Stimulated activated naive CD8-positive, alpha-beta T cell treated with anti-CD3 and anti-CD28 coated beads, Interleukin-15, Interleukin-2, amounts not matched to agents 100 ng/mL and 50 ng/mL, for 24 hours (primary cell): ENCODE measurements around the gene SNED1.

Experiments used
- H3K27ac Mint-ChIP-seq: one replicate; pipeline ENCODE4 v1.8.0; 2021; ENCODE audit warnings: mild to moderate bottlenecking, mixed read lengths
- H3K27me3 Mint-ChIP-seq: one replicate; pipeline ENCODE4 v1.8.0; 2021; ENCODE audit warnings: mixed read lengths
- H3K36me3 Mint-ChIP-seq: one replicate; pipeline ENCODE4 v1.8.0; 2021; ENCODE audit warnings: low read depth, mixed read lengths
- H3K4me1 Mint-ChIP-seq: one replicate; pipeline ENCODE4 v1.8.0; 2021; ENCODE audit warnings: low read depth, mixed read lengths
- H3K4me3 Mint-ChIP-seq: one replicate; pipeline ENCODE4 v1.8.0; 2021; ENCODE audit warnings: mild to moderate bottlenecking, mixed read lengths
- H3K9me3 Mint-ChIP-seq: one replicate; pipeline ENCODE4 v1.8.0; 2021; ENCODE audit warnings: mixed read lengths

The SNED1 gene

GRCh38 chr2:241011296-241011600 lies 12.8 kb downstream of the SNED1 start:
- Mint-ChIP-seq H3K36me3 (no peaks in the 10 kb centered on the region), H3K27me3 (no peaks in the 10 kb centered on the region), H3K4me3 (no peak overlapping the region), H3K4me1 (peaks cover 36% of the 10 kb centered on the region), H3K27ac (no peak overlapping the region), H3K9me3 (peaks cover under 1% of the 10 kb centered on the region)

GRCh38 chr2:241011751-241012510 lies 13.5 kb downstream of the SNED1 start:
- H3K27me3 Mint-ChIP-seq, result no peaks in the 10 kb centered on the region
- H3K4me3 Mint-ChIP-seq, result no peak overlapping the region
- H3K27ac Mint-ChIP-seq, result no peak overlapping the region
- no peaks in the 10 kb centered on the region for H3K9me3 Mint-ChIP-seq
- no peaks in the 10 kb centered on the region for H3K36me3 Mint-ChIP-seq
- peaks cover 29% of the 10 kb centered on the region for H3K4me1 Mint-ChIP-seq

- Mint-ChIP-seq H3K27ac (no peak overlapping the region), H3K4me3 (no peak overlapping the region), H3K9me3 (no peaks in the 10 kb centered on the region), H3K27me3 (no peaks in the 10 kb centered on the region), H3K4me1 (peaks cover 24% of the 10 kb centered on the region), H3K36me3 (no peaks in the 10 kb centered on the region)
Measured at GRCh38 chr2:241014224-241014623, 15.8 kb downstream of the SNED1 start.

- H3K4me3 Mint-ChIP-seq, result no peak overlapping the region
- H3K27me3 Mint-ChIP-seq, result no peaks in the 10 kb centered on the region
- H3K9me3 Mint-ChIP-seq, result no peaks in the 10 kb centered on the region
- peaks cover 19% of the 10 kb centered on the region for H3K4me1 Mint-ChIP-seq
- H3K36me3 Mint-ChIP-seq, result no peaks in the 10 kb centered on the region
- H3K27ac Mint-ChIP-seq, result no peak overlapping the region
Measured at GRCh38 chr2:241014764-241015163, 16.3 kb downstream of the SNED1 start.

GRCh38 chr2:241015439-241015838 lies 17.0 kb downstream of the SNED1 start:
- Mint-ChIP-seq H3K36me3 (no peaks in the 10 kb centered on the region), H3K9me3 (no peaks in the 10 kb centered on the region), H3K27ac (no peak overlapping the region), H3K27me3 (no peaks in the 10 kb centered on the region), H3K4me3 (no peak overlapping the region), H3K4me1 (peaks cover 12% of the 10 kb centered on the region)

- H3K4me1 Mint-ChIP-seq, result peaks cover 7% of the 10 kb centered on the region
- no peaks in the 10 kb centered on the region for H3K27me3 Mint-ChIP-seq
- H3K9me3 Mint-ChIP-seq, result peaks cover 3% of the 10 kb centered on the region
- no peak overlapping the region for H3K4me3 Mint-ChIP-seq
- no peaks in the 10 kb centered on the region for H3K36me3 Mint-ChIP-seq
- H3K27ac Mint-ChIP-seq, result no peak overlapping the region
Measured at GRCh38 chr2:241017228-241017940, 19.0 kb downstream of the SNED1 start.

GRCh38 chr2:241018051-241018891 lies 19.9 kb downstream of the SNED1 start:
- Mint-ChIP-seq H3K9me3 (peaks cover 4% of the 10 kb centered on the region), H3K4me3 (no peak overlapping the region), H3K27me3 (no peaks in the 10 kb centered on the region), H3K36me3 (no peaks in the 10 kb centered on the region), H3K27ac (no peak overlapping the region), H3K4me1 (peaks cover 4% of the 10 kb centered on the region)

- H3K4me3 Mint-ChIP-seq, result no peak overlapping the region
- peaks cover 4% of the 10 kb centered on the region for H3K9me3 Mint-ChIP-seq
- H3K36me3 Mint-ChIP-seq, result no peaks in the 10 kb centered on the region
- peaks cover 4% of the 10 kb centered on the region for H3K4me1 Mint-ChIP-seq
- no peak overlapping the region for H3K27ac Mint-ChIP-seq
- H3K27me3 Mint-ChIP-seq, result no peaks in the 10 kb centered on the region
Measured at GRCh38 chr2:241019441-241020139, 21.2 kb downstream of the SNED1 start.

GRCh38 chr2:241020201-241020600 lies 21.8 kb downstream of the SNED1 start:
- Mint-ChIP-seq H3K27me3 (no peaks in the 10 kb centered on the region), H3K4me3 (no peak overlapping the region), H3K36me3 (no peaks in the 10 kb centered on the region), H3K4me1 (peaks cover 4% of the 10 kb centered on the region), H3K27ac (no peak overlapping the region), H3K9me3 (peaks cover 4% of the 10 kb centered on the region)

GRCh38 chr2:241020629-241021190 lies 22.3 kb downstream of the SNED1 start:
- peaks cover 4% of the 10 kb centered on the region for H3K4me1 Mint-ChIP-seq
- no peak overlapping the region for H3K4me3 Mint-ChIP-seq
- peaks cover 5% of the 10 kb centered on the region for H3K36me3 Mint-ChIP-seq
- no peaks in the 10 kb centered on the region for H3K27me3 Mint-ChIP-seq
- no peak overlapping the region for H3K27ac Mint-ChIP-seq
- H3K9me3 Mint-ChIP-seq, result peaks cover 9% of the 10 kb centered on the region

- Mint-ChIP-seq H3K4me1 (no peaks in the 10 kb centered on the region), H3K27ac (no peak overlapping the region), H3K9me3 (peaks cover 18% of the 10 kb centered on the region), H3K36me3 (peaks cover 20% of the 10 kb centered on the region), H3K4me3 (no peak overlapping the region), H3K27me3 (no peaks in the 10 kb centered on the region)
Measured at GRCh38 chr2:241025639-241026038, 27.2 kb downstream of the SNED1 start.

- Mint-ChIP-seq H3K4me1 (no peaks in the 10 kb centered on the region), H3K9me3 (peaks cover 14% of the 10 kb centered on the region), H3K36me3 (peaks cover 20% of the 10 kb centered on the region), H3K27ac (no peak overlapping the region), H3K27me3 (no peaks in the 10 kb centered on the region), H3K4me3 (no peak overlapping the region)
Measured at GRCh38 chr2:241029599-241030332, 31.3 kb downstream of the SNED1 start.

GRCh38 chr2:241030333-241030680 lies 31.9 kb downstream of the SNED1 start:
- Mint-ChIP-seq H3K27me3 (no peaks in the 10 kb centered on the region), H3K27ac (no peak overlapping the region), H3K4me1 (no peaks in the 10 kb centered on the region), H3K9me3 (peaks cover 13% of the 10 kb centered on the region), H3K4me3 (no peak overlapping the region), H3K36me3 (peaks cover 20% of the 10 kb centered on the region)

GRCh38 chr2:241030883-241031282 lies 32.5 kb downstream of the SNED1 start:
- peaks cover 14% of the 10 kb centered on the region for H3K36me3 Mint-ChIP-seq
- no peaks in the 10 kb centered on the region for H3K27me3 Mint-ChIP-seq
- peaks cover 9% of the 10 kb centered on the region for H3K9me3 Mint-ChIP-seq
- H3K4me1 Mint-ChIP-seq, result no peaks in the 10 kb centered on the region
- H3K27ac Mint-ChIP-seq, result no peak overlapping the region
- H3K4me3 Mint-ChIP-seq, result no peak overlapping the region
